ENCODE results near the gene GJB4. TPM values are rescaled to one million over a fixed set of nuclear protein-coding genes. Genes with fewer than 3 reads are reported as not detected.
"Not testable (repeated sequence)": the region's sequence is repeated elsewhere in the genome, so short reads cannot be mapped to it uniquely, and the experiment has no call there.

Gene GJB4
- total and polyA plus RNA-seq, 4 donors, result not detected

DNA sequence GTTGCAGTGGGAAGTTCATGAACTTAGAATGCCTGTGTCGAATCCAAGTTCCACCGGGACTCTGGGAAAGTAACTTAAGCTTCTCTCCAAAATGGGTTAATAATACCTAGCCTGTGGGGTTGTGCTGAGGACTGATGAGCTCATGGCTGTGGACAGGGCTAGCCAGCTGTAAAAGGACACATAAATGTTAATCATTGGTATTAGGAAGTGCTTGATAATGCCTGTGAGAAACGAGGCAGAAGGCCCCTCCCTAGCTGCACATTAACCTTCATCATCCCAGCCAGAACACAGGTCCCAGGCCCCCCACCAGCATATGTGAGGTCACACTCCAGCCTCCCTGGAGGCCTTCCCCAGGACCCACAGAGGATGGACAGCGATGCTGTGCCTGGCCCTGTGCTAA, 789 bp upstream of the GJB4 start:
- Histone ChIP-seq H3K4me1 (ENCODE audit: control insufficient read depth, insufficient read depth, low read length) (peaks cover 2% of the 10 kb centered on the region), H3K36me3 (ENCODE audit: control insufficient read depth, insufficient read depth, low read length) (peaks cover 3% of the 10 kb centered on the region), H3K27me3 (ENCODE audit: control insufficient read depth, insufficient read depth, low read length) (no peaks in the 10 kb centered on the region), H3K9me3 (ENCODE audit: control insufficient read depth, insufficient read depth, low read length) (no peaks in the 10 kb centered on the region), H3K4me3 (ENCODE audit: low read depth, low read length) (no peak overlapping the region), H3K27ac (ENCODE audit: low read depth, low read length) (no peak overlapping the region)
- WGBS (ENCODE audit: insufficient coverage), result 90% methylated on average over 3 of the region's 4 CpGs
- no peak for DNase-seq (ENCODE audit: low read depth in 4 of 6, low spot score in 6 of 6)

DNA sequence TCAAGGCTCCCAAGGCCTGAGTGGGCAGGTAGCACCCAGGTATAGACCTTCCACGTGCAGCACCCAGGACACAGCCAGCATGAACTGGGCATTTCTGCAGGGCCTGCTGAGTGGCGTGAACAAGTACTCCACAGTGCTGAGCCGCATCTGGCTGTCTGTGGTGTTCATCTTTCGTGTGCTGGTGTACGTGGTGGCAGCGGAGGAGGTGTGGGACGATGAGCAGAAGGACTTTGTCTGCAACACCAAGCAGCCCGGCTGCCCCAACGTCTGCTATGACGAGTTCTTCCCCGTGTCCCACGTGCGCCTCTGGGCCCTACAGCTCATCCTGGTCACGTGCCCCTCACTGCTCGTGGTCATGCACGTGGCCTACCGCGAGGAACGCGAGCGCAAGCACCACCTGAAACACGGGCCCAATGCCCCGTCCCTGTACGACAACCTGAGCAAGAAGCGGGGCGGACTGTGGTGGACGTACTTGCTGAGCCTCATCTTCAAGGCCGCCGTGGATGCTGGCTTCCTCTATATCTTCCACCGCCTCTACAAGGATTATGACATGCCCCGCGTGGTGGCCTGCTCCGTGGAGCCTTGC, 1.7 kb downstream of the GJB4 start:
- no peak overlapping the region for H3K4me3 ChIP-seq (ENCODE audit: low read depth, low read length)
- no peaks in the 10 kb centered on the region for H3K4me1 ChIP-seq (ENCODE audit: control insufficient read depth, insufficient read depth, low read length)
- no peak overlapping the region for H3K27ac ChIP-seq (ENCODE audit: low read depth, low read length)
- DNase-seq (ENCODE audit: low read depth in 4 of 6, low spot score in 6 of 6), result no peak
- H3K27me3 ChIP-seq (ENCODE audit: control insufficient read depth, insufficient read depth, low read length), result no peaks in the 10 kb centered on the region
- H3K9me3 ChIP-seq (ENCODE audit: control insufficient read depth, insufficient read depth, low read length), result no peaks in the 10 kb centered on the region
- WGBS (ENCODE audit: insufficient coverage), result 93% methylated on average over 33 of the region's 33 CpGs
- peaks cover 3% of the 10 kb centered on the region for H3K36me3 ChIP-seq (ENCODE audit: control insufficient read depth, insufficient read depth, low read length)

DNA sequence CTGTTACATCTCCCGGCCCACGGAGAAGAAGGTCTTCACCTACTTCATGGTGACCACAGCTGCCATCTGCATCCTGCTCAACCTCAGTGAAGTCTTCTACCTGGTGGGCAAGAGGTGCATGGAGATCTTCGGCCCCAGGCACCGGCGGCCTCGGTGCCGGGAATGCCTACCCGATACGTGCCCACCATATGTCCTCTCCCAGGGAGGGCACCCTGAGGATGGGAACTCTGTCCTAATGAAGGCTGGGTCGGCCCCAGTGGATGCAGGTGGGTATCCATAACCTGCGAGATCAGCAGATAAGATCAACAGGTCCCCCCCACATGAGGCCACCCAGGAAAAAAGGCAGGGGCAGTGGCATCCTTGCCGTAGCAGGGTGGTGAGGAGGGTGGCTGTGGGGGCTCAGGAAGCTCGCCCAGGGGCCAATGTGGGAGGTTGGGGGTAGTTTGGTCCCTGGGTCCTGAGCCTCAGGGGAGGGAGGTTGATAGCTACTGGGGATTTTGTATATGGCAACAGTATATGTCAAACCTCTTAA, 2.3 kb downstream of the GJB4 start:
- Histone ChIP-seq H3K4me3 (ENCODE audit: low read depth, low read length) (no peak overlapping the region), H3K36me3 (ENCODE audit: control insufficient read depth, insufficient read depth, low read length) (peaks cover 3% of the 10 kb centered on the region), H3K27me3 (ENCODE audit: control insufficient read depth, insufficient read depth, low read length) (no peaks in the 10 kb centered on the region), H3K4me1 (ENCODE audit: control insufficient read depth, insufficient read depth, low read length) (no peaks in the 10 kb centered on the region), H3K9me3 (ENCODE audit: control insufficient read depth, insufficient read depth, low read length) (no peaks in the 10 kb centered on the region), H3K27ac (ENCODE audit: low read depth, low read length) (no peak overlapping the region)
- 97% methylated on average over 9 of the region's 13 CpGs for WGBS (ENCODE audit: insufficient coverage)
- DNase-seq (ENCODE audit: low read depth in 4 of 6, low spot score in 6 of 6), result no peak

DNA sequence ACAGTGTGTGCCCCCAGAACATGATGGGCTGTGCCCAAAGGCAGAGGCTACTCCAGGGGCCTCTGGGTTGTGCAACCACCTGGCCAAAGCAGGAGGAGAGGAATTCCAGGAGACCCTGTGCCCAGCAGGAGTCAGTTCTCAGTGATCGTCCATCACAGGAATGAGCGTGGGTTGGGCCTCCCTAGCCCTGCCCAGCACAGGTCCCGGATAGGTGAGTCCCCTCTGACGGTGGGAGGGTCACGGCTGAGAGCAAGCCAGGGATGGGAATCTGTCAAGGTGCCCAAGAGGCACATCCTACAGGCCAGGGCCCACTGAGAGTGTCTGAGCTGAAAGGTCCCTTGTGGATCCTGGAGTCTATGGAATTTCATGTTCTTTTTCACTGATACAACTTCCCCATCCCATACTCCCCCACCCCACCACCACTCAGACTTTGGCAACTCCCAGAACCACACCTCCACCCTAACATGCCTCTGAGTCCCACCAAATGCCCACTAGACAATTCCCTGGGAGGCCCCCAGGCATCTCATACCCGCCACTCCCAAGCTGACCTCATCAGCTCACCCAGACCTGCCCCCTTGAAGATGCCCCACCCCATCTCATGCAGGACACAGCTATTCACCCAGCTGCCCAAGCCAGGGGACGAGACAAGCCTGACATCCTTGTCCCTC, 3.1 kb downstream of the GJB4 start:
- Histone ChIP-seq H3K4me1 (ENCODE audit: control insufficient read depth, insufficient read depth, low read length) (no peaks in the 10 kb centered on the region), H3K4me3 (ENCODE audit: low read depth, low read length) (no peak overlapping the region), H3K36me3 (ENCODE audit: control insufficient read depth, insufficient read depth, low read length) (peaks cover 3% of the 10 kb centered on the region), H3K27ac (ENCODE audit: low read depth, low read length) (no peak overlapping the region), H3K27me3 (ENCODE audit: control insufficient read depth, insufficient read depth, low read length) (no peaks in the 10 kb centered on the region), H3K9me3 (ENCODE audit: control insufficient read depth, insufficient read depth, low read length) (no peaks in the 10 kb centered on the region)
- no peak for DNase-seq (ENCODE audit: low read depth in 4 of 6, low spot score in 6 of 6)
- WGBS (ENCODE audit: insufficient coverage), result 67% methylated on average over 7 of the region's 7 CpGs

DNA sequence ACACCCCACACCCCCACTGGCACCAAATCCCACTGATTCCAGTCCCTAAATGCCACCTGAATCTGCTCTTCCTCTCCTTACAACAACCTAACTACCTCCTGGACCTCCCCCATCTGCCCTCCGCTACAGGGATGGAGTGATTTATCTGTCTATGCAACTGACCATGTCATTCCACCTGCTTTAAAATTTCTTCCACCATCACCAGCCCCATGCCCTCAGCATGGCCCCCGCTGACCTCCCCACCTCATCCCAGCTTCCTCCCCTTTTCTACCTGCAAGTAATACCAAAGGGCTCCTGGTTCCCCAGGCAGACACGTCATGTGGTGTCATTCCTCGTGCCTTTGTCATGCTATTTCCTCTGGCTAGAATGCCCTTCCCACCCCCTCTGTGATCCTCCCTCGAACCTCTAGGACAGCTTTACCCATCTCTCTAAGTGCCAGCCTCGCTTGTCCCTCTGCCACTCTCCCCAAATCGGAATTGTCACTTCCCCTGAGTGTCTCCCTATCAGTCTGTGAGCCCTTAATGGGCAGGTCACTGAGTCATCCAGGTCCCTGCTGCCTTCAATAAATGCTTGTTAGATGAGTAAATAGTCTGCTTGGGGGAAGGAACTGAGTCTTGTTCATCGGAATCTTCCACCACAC, 3.7 kb downstream of the GJB4 start:
- 52% methylated on average over 6 of the region's 8 CpGs for WGBS (ENCODE audit: insufficient coverage)
- no peaks in the 10 kb centered on the region for H3K27me3 ChIP-seq (ENCODE audit: control insufficient read depth, insufficient read depth, low read length)
- H3K27ac ChIP-seq (ENCODE audit: low read depth, low read length), result no peak overlapping the region
- DNase-seq (ENCODE audit: low read depth in 4 of 6, low spot score in 6 of 6), result no peak
- H3K4me1 ChIP-seq (ENCODE audit: control insufficient read depth, insufficient read depth, low read length), result no peaks in the 10 kb centered on the region
- no peaks in the 10 kb centered on the region for H3K9me3 ChIP-seq (ENCODE audit: control insufficient read depth, insufficient read depth, low read length)
- H3K4me3 ChIP-seq (ENCODE audit: low read depth, low read length), result no peak overlapping the region
- H3K36me3 ChIP-seq (ENCODE audit: control insufficient read depth, insufficient read depth, low read length), result peaks cover 3% of the 10 kb centered on the region

GRCh38 chr1:34768856-34769255, 9.3 kb downstream of the GJB4 start:
- H3K4me1 ChIP-seq (ENCODE audit: control insufficient read depth, insufficient read depth, low read length), result no peaks in the 10 kb centered on the region
- no peaks in the 10 kb centered on the region for H3K9me3 ChIP-seq (ENCODE audit: control insufficient read depth, insufficient read depth, low read length)
- no peak overlapping the region for H3K27ac ChIP-seq (ENCODE audit: low read depth, low read length)
- no peaks in the 10 kb centered on the region for H3K27me3 ChIP-seq (ENCODE audit: control insufficient read depth, insufficient read depth, low read length)
- no peak for DNase-seq (ENCODE audit: low read depth in 4 of 6, low spot score in 6 of 6)
- no peaks in the 10 kb centered on the region for H3K36me3 ChIP-seq (ENCODE audit: control insufficient read depth, insufficient read depth, low read length)
- WGBS (ENCODE audit: insufficient coverage), result no CpG with 5 or more reads among the region's 3 CpGs
- H3K4me3 ChIP-seq (ENCODE audit: low read depth, low read length), result no peak overlapping the region

DNA sequence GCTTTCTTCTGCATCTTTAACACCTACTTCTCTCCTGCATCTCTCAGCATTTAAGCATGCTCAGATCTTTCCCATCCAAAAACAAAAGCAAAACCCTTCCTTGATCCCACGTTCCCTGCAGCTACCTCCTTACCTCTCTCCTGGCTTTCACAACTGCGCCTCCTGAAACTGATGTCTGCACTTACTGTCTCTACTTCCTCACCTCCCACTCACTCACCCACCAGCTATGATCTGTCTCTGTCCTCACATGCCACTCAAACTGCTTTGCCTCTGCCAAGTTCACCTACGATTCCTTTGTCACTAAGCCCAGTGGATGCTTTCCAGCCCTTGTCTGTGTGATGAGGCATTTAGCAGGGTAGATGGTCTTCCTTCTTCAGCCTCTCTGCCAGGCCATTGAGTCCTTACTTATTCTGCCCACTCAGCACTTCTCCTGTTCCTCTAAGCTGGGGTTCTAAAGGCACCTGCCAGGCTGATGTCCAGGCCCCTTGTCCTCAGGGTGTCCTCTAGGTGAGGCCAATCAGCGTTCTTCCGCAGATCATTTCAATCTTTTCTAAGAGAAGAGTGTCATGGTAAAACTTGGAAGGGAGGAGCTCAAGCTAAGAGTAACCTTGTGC, 11.5 kb downstream of the GJB4 start:
- Histone ChIP-seq H3K9me3 (ENCODE audit: control insufficient read depth, insufficient read depth, low read length) (no peaks in the 10 kb centered on the region), H3K27ac (ENCODE audit: low read depth, low read length) (no peak overlapping the region), H3K4me1 (ENCODE audit: control insufficient read depth, insufficient read depth, low read length) (no peaks in the 10 kb centered on the region), H3K27me3 (ENCODE audit: control insufficient read depth, insufficient read depth, low read length) (no peaks in the 10 kb centered on the region), H3K4me3 (ENCODE audit: low read depth, low read length) (no peak overlapping the region), H3K36me3 (ENCODE audit: control insufficient read depth, insufficient read depth, low read length) (no peaks in the 10 kb centered on the region)
- no peak for DNase-seq (ENCODE audit: low read depth in 4 of 6, low spot score in 6 of 6)
- WGBS (ENCODE audit: insufficient coverage), result 92% methylated on average over 5 of the region's 5 CpGs

DNA sequence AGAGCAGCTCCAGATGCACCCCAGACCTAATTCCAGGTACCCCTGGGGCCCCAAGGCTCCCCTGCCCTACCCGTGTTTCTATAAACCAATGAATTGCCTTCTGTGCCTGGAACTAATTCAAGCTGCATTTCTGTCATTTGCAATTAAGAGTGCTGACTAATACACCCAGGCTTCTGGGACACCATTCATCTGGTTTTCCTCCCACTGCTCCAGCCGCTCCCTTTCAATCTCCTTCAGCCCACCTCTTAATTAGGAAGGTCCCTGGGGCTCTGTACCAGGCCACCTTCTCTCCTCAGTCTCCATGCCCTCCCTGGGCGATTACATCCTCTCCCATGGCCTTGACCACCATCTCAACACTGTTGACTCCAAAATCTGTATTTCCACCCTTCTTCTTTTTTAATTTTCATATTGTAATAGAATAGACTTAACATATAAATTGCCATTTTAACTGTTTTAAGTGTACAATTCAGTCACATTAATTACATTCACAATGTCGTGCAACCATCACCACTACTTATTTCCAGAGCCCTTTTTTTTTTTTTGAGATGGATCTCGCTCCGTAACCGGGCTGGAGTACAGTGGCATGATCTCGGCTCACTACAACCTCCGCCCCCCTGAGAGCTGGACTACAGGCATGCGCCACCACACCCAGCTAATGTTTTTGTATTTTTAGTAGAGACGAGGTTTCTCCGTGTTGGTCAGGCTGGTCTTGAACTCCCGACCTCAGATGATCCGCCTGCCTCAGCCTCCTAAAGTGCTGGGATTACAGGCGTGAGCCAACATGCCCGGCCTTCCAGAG, 12.2 kb downstream of the GJB4 start:
- Histone ChIP-seq H3K27me3 (ENCODE audit: control insufficient read depth, insufficient read depth, low read length) (no peaks in the 10 kb centered on the region), H3K9me3 (ENCODE audit: control insufficient read depth, insufficient read depth, low read length) (no peaks in the 10 kb centered on the region), H3K4me1 (ENCODE audit: control insufficient read depth, insufficient read depth, low read length) (no peaks in the 10 kb centered on the region), H3K4me3 (ENCODE audit: low read depth, low read length) (no peak overlapping the region), H3K27ac (ENCODE audit: low read depth, low read length) (no peak overlapping the region), H3K36me3 (ENCODE audit: control insufficient read depth, insufficient read depth, low read length) (no peaks in the 10 kb centered on the region)
- WGBS (ENCODE audit: insufficient coverage), result 84% methylated on average over 8 of the region's 16 CpGs
- DNase-seq (ENCODE audit: low read depth in 4 of 6, low spot score in 6 of 6), result no peak

DNA sequence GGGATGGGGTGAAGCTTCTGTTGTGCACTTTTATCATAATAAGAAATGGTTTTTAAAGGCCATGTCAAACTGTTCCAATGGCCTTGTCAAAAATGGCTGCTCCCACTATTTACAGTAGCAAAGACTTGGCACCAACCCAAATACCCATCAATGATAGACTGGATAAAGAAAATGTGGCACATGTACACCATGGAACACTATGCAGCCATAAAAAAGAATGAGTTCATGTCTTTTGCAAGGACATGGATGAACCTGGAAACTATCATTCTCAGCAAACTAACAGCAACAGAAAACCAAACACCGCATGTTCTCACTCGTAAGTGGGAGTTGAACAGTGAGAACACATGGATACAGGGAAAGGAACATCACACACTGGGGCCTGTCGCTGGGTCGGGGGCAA, 13.6 kb downstream of the GJB4 start:
- 92% methylated on average over 2 of the region's 4 CpGs for WGBS (ENCODE audit: insufficient coverage)
- not testable (repeated sequence) for H3K36me3 ChIP-seq (ENCODE audit: control insufficient read depth, insufficient read depth, low read length); H3K4me3 ChIP-seq (ENCODE audit: low read depth, low read length); DNase-seq (ENCODE audit: low read depth in 4 of 6, low spot score in 6 of 6); H3K9me3 ChIP-seq (ENCODE audit: control insufficient read depth, insufficient read depth, low read length); H3K4me1 ChIP-seq (ENCODE audit: control insufficient read depth, insufficient read depth, low read length); H3K27me3 ChIP-seq (ENCODE audit: control insufficient read depth, insufficient read depth, low read length); H3K27ac ChIP-seq (ENCODE audit: low read depth, low read length)

All from spinal cord (tissue), 10 donors.